ENCODE results near the gene MADCAM1. TPM values are rescaled to one million over a fixed set of nuclear protein-coding genes. Genes with fewer than 3 reads are reported as not detected.

MADCAM1 gene
- total RNA-seq, 1 donor from 2014 or later: 0.41 TPM

DNA sequence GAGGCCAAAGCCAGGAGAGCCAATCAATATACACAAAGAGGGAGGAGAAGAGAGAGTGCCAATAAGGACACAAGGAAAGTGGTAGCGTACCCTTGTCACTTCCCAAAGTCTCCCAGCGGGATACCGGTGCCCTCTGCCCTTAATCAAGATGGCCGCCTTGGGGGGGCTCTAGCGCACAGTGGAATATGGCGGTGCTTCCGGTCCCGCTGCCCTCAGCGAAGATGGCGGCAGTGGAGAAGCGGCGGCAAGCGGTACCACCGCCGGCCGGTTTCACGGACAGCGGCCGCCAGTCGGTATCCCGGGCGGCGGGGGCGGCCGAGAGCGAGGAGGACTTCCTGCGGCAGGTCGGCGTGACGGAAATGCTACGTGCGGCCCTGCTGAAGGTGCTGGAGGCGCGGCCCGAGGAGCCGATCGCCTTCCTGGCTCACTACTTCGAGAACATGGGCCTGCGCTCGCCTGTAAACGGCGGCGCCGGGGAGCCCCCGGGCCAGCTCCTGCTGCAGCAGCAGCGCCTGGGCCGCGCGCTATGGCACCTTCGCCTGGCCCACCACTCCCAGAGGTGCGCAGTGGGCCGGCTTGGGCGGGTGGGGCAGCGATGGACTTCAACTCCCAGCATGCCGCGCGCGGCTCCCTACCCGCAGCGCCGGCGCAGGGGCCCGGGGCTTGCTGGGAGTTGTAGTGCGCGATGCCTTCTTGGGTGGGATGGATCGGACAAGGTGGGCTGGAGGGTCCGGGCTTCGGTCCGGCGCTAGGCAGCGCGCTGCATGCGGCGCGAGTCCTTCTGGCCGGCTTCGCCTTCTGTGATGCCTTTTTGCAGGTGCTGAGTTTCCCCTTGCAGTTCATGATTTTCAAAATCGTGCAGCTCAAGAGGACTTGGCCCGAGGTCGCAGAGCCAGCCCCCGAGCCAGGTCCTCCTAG is 11.3 kb downstream of the MADCAM1 start, which contains the start of gene TPGS1:
Gene TPGS1, plus strand, starts transcription at position 212 of the 918 bp plus-strand sequence. Its CDS starts 10 bp downstream, at position 222.
- no peak for DNase-seq (ENCODE audit: extremely low read depth, low read depth, low spot score)

DNA sequence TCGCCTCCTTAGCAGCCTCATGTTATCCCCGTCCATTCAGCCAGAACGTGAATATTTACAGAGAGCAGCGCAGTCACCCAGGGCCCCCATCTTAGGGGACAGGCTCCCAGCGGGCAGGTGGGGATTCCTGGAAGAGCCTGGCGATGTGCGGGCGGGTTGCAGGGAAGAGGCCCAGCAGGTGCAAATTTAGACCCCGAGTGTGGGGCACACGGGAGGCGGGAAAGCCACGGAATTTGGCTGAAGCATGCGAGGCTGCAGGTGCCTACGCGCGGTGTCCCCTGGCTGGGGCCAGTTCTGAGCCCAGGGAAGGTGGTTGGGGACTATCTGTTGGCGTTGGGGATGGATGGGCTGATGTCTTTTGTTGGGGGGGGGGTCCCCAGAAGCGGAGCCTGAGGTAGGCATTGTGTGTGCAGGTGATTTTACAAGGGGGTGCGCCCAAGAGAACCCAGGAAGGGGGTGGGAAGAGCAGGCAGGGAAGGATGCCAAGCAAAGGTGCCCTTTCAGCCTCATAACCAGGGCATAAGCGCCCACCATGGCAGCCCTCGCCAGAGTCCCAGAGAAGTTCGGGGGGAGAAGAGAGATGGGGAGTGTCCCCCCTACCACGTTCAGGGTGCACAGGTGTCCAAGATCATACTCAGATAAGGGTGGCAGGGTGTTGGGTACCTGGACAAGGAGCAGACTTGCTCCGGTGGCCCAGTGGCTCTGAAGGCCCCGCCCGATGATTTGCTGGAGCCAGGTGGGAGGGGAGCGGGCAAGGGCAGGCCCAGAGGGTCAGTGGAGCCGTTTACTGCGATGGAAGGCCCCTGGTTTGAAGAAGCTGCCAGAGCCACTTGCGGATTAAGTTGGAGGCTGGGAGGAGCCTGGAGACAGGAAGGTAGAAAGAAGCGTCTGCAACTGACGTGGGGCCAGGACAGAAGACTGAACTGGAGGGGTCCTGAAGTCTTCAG is 12.2 kb downstream of the MADCAM1 start:
- no peak for DNase-seq (ENCODE audit: extremely low read depth, low read depth, low spot score)

DNA sequence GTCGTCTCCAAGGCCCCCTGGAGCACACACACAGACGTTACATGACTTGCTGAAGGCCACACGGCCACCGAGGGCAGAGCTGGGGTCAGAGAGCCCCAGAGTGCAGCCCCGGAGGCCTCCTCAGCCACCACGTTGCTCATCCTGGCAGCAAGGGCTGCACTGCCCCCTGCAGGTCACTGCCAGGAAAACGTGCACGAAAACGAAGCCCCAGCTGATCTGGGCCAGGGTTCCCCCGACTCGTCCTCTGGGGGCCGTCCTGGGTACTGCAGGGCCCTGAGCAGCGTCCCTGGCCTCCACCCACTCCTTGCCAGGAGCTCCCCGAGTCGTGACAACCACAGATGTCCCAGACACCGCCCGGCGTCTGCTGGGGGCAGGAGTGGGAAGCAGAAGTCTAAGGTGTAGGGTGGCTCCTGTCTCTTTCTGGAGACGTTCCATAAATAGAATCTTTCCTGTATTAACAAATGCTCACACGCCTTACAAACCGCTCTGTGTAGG is 14.4 kb downstream of the MADCAM1 start:
- DNase-seq (ENCODE audit: extremely low read depth, low read depth, low spot score): no peak

DNA sequence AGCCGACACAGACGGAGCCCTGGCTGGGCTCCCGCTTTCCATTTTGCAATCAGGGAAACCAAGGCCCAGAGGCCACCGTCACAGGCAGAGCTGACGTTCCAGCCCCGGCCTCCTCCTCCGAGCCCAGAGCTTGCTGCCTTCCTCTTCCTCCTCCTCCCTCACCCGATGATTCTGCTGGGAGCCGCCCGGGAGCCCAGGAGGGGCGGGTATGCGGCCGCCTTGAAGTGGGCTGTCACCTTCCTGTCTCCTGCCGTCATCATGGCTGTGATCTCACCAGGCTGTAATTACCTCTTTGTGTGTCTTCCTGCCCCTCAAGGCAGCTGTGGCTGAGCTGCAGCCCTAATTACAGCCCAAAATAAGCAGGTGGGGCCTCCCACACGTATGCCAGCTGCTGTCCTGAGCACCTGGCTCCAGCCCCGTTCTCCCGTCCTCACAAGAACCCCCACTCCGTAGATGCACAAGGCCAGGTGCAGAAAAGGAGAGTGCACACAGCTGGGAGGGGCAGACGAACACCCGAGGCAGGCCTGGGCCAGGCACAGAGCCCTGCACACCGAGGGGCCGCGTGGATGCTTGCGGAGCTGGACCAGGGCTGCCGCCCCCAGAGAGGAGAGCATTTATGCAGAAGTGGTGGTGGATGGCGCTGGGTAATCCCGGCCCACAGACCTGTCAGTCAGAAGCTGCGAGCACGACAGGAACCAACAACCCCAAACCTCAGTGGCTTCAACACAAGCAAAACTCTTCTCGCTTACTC is 15.0 kb downstream of the MADCAM1 start:
- no peak for DNase-seq (ENCODE audit: extremely low read depth, low read depth, low spot score)

DNA sequence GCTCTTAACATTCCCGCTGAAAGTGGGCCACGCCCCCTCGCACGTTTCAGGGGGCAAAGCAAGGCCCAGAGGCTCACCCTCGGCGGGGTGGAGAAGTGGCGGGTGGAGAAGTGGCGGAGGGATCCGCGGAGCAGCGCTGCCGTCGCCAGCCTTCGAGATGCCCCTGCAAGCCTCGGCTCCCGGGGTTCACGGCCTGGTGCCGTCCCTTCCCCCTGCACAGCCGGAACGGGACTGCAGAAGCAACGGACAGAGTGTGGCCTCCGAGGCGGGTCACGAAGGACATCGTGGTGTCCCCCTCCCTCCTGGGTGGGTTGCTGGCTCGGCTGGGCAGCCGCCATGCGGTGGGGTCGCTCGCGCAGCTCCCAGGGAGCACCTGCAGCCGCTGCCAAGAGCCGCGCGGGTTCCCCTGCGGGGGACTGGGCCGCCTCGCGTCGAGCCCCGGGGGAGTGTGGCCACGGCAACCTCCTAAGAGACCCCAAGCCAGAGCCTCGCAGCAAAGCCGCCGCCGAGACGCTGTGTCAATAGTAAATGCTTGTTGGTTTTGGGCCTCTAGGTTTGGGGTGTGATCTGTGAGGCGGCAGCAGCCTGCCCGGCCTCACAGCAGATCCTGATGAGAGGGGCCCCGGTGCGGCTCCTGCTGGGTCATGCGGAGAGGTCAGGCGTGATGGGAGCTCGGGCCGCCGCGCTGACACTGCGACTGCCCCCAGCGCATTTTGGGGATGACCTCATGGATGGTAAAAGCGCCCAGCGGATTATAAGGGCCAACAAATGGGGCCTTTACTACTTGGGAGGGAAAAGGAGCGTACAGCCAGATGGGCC is 16.5 kb downstream of the MADCAM1 start:
- DNase-seq (ENCODE audit: extremely low read depth, low read depth, low spot score): no peak

DNA sequence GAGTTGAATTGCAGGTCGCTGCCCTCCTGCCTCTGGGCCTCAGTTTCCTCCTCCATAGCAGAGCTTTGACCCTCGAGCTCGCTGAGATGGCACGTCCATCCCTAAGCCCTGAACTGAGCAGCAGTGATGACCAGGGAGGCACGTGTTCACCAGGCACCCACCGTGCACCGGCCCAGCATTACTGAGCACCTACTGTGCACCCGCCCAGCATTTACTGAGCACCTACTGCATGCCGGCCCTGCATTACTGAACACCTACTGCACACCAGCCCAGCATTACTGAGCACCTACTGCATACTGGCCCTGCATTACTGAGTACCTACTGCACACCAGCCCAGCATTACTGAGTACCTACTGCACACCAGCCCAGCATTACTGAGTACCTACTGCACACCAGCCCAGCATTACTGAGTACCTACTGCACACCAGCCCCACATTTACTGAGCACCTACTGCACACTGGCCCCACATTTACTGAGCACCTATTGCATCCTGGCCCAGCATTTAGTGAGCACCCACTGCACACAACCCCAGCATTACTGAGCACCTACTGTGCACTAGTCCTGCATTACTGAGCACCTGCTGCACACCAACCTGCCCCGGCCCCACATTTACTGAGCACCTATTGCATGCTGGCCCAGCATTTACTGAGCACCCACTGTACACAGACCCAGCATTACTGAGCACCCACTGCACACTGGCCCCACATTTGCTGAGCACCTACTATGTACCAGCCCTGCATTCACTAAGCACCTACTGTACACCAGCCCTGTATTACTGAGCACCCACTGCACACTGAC is 17.3 kb downstream of the MADCAM1 start:
- no peak for DNase-seq (ENCODE audit: extremely low read depth, low read depth, low spot score)

DNA sequence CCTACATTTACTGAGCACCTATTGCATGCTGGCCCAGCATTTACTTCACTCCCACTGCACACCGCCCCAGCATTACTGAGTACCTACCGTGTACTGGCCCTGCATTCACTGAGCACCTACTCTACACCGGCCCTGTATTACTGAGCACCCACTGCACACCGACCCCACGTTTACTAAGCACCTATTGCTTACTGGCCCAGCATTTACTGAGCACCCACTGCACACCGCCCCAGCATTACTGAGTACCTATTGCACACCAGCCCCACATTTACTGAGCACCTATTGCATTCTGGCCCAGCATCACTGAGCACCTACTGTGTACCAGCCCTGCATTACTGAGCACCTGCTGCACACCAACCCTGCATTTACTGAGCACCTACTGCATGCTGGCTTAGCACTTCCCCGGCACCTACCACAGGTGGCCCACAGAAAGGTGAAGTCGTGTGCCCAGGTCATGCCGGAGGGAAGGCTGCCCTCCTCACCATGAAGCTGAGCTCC is 17.9 kb downstream of the MADCAM1 start:
- DNase-seq (ENCODE audit: extremely low read depth, low read depth, low spot score): no peak

DNA sequence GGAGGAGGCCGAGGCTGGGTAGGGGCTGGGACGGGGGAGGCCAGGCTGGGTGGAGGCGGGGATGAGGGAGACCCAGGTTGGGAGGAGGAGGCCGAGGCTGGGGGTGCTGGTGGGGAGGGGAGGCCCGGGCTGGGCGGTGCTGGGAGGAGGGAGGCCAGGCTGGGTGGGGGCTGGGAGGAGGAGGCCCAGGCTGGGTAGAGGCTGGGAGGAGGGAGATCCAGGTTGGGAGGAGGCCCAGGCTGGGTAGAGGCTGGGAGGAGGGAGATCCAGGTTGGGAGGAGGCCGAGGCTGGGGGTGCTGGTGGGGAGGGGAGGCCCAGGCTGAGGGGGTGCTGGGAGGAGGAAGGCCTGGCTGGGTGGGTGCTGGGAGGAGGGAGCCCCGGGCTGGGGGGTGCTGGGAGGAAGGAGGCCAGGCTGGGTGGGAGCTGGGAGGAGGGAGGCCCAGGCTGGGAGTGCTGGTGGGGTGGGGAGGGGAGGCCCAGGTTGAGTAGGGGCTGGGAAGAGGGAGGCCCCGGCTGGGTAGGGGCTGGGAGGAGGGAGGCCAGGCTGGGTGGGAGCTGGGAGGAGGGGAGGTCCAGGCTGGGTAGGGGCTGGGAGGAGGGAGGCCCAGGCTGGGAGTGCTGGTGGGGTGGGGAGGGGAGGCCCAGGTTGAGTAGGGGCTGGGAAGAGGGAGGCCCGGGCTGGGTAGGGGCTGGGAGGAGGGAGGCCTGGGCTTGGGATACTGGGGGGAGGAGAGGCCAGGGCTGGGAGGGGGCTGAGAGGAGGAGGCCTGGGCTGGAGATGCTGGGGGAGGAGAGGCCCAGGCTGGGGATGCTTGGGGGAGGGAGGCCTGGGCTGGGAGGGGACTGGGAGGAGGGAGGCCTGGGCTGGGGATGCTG is 21.7 kb downstream of the MADCAM1 start:
- no peak for DNase-seq (ENCODE audit: extremely low read depth, low read depth, low spot score)

DNA sequence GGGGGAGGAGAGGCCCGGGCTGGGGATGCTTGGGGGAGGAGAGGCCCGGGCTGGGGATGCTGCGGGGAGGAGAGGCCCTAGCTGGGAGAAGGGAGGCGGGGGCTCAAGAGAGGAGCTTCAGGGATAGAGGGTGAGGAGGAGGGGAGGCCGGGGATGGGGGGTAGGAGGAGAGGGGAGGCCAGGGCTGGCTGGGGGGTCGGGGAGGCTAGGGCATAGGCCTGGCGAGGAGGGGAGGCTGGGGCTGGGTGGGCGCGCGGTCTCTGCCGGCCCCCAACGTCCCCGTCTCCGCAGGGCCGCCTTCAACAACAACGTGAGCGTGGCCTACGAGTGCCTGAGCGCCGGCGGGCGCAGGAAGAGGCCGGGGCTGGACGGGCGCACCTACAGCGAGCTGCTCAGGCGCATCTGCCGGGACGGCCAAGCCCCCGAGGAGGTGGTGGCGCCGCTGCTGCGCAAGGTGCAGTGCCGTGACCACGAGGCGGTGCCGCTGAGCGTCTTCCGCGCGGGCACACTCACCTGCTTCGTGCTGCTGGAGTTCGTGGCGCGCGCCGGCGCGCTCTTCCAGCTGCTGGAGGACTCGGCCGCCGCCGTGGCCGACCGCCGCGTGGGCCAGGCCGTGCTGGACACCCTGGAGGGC is 22.4 kb downstream of the MADCAM1 start:
- DNase-seq (ENCODE audit: extremely low read depth, low read depth, low spot score): no peak

DNA sequence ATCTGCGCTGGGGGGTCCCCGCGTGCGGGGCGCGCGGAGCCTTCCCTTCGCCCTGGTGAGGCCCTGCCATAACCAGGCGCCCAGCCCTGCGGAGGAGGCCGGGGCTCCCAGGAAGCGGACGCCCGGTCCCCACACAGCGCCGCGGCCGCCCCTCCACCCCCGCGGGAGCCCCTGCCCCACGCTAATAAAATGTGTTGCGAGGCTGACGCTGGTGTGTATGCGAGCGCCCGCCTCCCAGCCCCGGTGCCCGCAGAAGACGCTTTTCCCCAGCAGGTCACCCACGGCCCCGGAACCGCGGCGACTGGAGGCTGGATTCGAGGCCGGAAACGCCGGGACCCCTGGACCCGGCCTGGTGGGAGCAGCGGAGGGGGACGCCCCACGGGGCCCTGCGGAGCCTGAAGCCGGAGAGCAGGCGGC is 23.2 kb downstream of the MADCAM1 start:
- no peak for DNase-seq (ENCODE audit: extremely low read depth, low read depth, low spot score)

DNA sequence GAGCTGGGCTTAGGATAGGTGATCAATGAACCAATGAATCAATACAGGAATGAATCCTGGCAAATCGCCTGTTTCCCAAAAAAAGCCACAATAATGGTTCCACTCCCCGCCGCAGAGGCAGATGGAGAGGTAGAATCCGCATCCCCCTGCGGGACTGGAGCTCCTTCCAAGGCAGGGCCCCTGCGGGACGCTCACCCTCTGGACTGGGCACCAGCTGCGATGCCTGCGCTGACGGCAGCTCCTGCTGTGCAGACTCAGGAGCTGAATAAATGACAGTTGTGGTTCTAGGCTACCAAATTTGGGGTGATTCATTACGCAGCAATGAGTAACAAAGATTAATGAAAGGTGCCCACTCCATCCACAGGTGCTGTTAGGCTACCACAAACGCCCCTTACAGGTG is 26.4 kb downstream of the MADCAM1 start:
- DNase-seq (ENCODE audit: extremely low read depth, low read depth, low spot score): no peak

DNA sequence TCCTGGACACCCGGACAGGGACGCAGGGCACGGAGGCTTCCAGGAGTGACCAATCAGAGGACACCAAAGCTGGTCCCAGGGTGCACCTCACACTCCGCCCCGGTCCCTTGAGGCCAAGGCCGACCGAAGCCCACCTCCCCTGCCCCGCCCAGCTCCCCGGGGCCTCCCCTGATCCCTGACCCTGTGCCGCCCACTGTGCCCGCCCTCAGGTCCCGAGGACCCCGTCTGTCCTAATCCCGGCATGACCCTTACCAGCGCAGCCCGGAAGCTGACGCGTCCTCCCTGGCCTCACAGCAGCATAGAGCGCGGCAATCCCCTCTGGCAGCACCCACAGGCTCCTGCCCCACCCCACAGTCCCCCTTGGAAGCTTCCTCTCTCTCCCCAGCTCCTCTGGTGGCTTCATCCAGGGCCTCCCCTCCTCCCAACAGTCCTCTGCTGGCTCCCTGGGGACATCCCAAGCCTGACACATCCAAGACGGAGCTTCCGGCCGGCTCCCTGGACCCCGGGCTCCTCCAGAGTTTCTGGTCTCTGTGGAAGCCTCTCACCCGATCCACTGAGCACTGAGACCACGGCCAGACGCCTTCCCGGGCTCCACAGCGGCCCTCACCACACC is 27.9 kb downstream of the MADCAM1 start:
- no peak for DNase-seq (ENCODE audit: extremely low read depth, low read depth, low spot score)

DNA sequence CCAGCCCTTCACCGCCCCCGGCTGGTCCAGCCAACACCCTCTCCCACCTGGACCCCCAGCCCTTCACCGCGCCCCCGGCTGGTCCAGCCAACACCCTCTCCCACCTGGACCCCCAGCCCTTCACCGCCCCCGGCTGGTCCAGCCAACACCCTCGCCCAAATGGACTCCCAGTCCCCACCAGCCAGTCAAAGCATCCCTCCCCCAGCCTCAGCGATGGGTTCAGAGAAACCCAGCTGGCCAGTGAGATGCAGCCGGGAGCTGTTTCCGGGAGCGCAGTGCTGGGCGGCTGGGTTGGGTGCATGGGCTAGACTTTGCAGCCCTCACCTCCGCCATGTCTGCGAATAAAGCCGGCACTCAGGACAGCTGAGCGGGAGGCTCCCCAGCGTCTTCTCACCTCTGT is 28.7 kb downstream of the MADCAM1 start:
- no peak for DNase-seq (ENCODE audit: extremely low read depth, low read depth, low spot score)

DNA sequence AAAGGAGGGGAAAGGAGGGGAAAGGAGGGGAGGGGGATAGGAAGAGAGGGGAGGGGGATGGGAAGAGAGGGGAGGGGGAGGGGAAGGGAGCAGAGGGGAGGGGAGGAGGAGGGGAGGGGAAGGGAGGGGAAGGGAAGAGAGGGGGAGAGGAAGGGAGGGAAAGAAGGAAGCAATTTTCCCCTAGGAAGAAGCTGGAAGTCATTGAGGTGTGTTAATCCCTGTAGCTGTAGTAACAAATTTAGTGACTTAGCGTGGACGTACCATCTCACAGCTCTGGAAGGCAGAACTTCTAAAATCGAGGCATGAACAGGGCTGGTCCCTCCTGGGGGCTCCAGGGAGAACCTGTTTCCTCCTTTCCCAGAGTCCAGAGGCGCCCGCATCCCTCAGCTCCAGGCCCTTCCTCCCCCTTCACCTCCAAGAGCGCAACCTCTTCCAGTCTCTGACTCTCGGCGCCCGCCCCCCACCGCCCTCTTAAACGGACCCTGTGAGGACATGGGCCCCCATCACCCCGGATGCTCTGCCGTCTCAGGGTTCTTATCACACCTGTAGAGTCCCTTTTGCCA is 29.7 kb downstream of the MADCAM1 start:
- DNase-seq (ENCODE audit: extremely low read depth, low read depth, low spot score): no peak

DNA sequence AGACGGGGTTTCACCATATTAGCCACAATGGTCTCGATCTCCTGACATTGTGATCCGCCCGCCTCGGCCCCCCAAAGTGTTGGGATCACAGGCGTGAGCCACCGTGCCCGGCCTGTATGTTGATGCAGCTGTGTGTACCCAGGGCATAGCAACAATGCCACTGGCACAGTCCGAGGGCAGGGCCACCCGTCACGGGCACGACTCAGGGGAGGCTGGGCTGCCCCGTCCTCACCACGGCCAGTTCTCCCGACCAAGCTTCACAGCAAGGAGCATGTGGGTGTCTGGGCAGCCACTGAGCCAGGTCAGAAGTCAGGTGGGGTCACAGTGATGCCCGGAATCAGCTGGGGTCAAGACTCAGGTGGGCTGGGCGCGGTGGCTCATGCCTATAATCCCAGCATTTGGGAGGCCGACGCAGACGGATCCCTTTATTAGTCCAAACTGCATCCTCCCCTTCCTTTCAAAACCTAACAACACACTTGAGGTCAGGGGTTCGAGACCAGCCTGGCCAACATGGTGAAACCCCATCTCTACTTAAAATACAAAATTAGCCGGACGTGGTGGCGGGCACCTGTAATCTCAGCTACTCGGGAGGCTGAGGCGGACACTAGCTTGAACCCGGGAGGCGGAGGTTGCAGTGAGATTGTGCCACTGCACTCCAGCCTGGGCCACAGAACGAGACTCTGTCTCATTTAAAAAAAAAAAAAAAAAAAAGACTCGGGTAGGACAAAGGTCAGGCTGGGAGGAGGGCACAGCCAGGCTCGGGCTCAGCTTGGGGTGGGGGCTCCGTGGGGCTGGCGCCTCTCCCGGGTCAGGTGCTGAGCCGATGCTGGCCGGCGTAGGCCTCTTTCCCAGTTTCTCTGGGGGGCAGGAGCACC is 34.1 kb downstream of the MADCAM1 start:
- DNase-seq (ENCODE audit: extremely low read depth, low read depth, low spot score): no peak

Data from glomerular endothelial cell (primary cell).